Measurements from ENCODE around the gene CCM2L. TPM values are rescaled to one million over a fixed set of nuclear protein-coding genes. Genes with fewer than 3 reads are reported as not detected.

CCM2L gene
- polyA plus RNA-seq, 4 donors, result 7.0 to 8.5 (median 7.7) TPM

GRCh38 chr20:32053648-32054047, 43.4 kb downstream of the CCM2L start:
- DNase-seq (ENCODE audit: low read depth in 4 of 4, low spot score in 3 of 4), result no peak

GRCh38 chr20:32056708-32057483, 46.7 kb downstream of the CCM2L start:
- DNase-seq (ENCODE audit: low read depth in 4 of 4, low spot score in 3 of 4), result no peak

- no peak for DNase-seq (ENCODE audit: low read depth in 4 of 4, low spot score in 3 of 4)
These were observed 47.5 kb downstream of the CCM2L start for GRCh38 chr20:32057656-32058184.

- no peak for DNase-seq (ENCODE audit: low read depth in 4 of 4, low spot score in 3 of 4)
These were observed 49.0 kb downstream of the CCM2L start for GRCh38 chr20:32059189-32059588.

- no peak for DNase-seq (ENCODE audit: low read depth in 4 of 4, low spot score in 3 of 4)
These were observed 52.5 kb downstream of the CCM2L start for GRCh38 chr20:32062776-32063170.

GRCh38 chr20:32063695-32064094, 53.5 kb downstream of the CCM2L start:
- no peak for DNase-seq (ENCODE audit: low read depth in 4 of 4, low spot score in 3 of 4)

GRCh38 chr20:32064667-32065066, 54.4 kb downstream of the CCM2L start:
- DNase-seq (ENCODE audit: low read depth in 4 of 4, low spot score in 3 of 4), result peak in 2 of 4 donors; percentile 30 to 33

GRCh38 chr20:32067234-32067821, 57.1 kb downstream of the CCM2L start:
- DNase-seq (ENCODE audit: low read depth in 4 of 4, low spot score in 3 of 4), result no peak

GRCh38 chr20:32068174-32068573, 57.9 kb downstream of the CCM2L start:
- DNase-seq (ENCODE audit: low read depth in 4 of 4, low spot score in 3 of 4), result no peak

- DNase-seq (ENCODE audit: low read depth in 4 of 4, low spot score in 3 of 4), result no peak
These were observed 59.5 kb downstream of the CCM2L start for GRCh38 chr20:32069711-32070110.

- DNase-seq (ENCODE audit: low read depth in 4 of 4, low spot score in 3 of 4), result no peak
These were observed 60.0 kb downstream of the CCM2L start for GRCh38 chr20:32070282-32070681.

- no peak for DNase-seq (ENCODE audit: low read depth in 4 of 4, low spot score in 3 of 4)
These were observed 60.5 kb downstream of the CCM2L start for GRCh38 chr20:32070690-32071213.

- DNase-seq (ENCODE audit: low read depth in 4 of 4, low spot score in 3 of 4), result no peak
These were observed 61.3 kb downstream of the CCM2L start for GRCh38 chr20:32071395-32072167.

- DNase-seq (ENCODE audit: low read depth in 4 of 4, low spot score in 3 of 4), result no peak
These were observed 62.0 kb downstream of the CCM2L start for GRCh38 chr20:32072168-32072750.

GRCh38 chr20:32075534-32075933, 65.3 kb downstream of the CCM2L start:
- no peak for DNase-seq (ENCODE audit: low read depth in 4 of 4, low spot score in 3 of 4)

- no peak for DNase-seq (ENCODE audit: low read depth in 4 of 4, low spot score in 3 of 4)
These were observed 67.0 kb downstream of the CCM2L start for GRCh38 chr20:32077190-32077589.

- DNase-seq (ENCODE audit: low read depth in 4 of 4, low spot score in 3 of 4), result no peak
These were observed 68.1 kb downstream of the CCM2L start for GRCh38 chr20:32078322-32078721.

- DNase-seq (ENCODE audit: low read depth in 4 of 4, low spot score in 3 of 4), result no peak
These were observed 68.6 kb downstream of the CCM2L start for GRCh38 chr20:32078791-32079190.

GRCh38 chr20:32079655-32080109, 69.4 kb downstream of the CCM2L start:
- DNase-seq (ENCODE audit: low read depth in 4 of 4, low spot score in 3 of 4), result no peak

- DNase-seq (ENCODE audit: low read depth in 4 of 4, low spot score in 3 of 4), result no peak
These were observed 70.5 kb downstream of the CCM2L start for GRCh38 chr20:32080783-32081182.
